B cell (primary cell): ENCODE results near the gene PGPEP1. TPM values are rescaled to one million over a fixed set of nuclear protein-coding genes. Genes with fewer than 3 reads are reported as not detected.

Experiments
- ATAC-seq: fragments of 200-7000 bp; cut with Tn5 transposase; one replicate; pipeline ENCODE4 v1.10.0; 2021; ENCODE audit warnings: low read depth, mild to moderate bottlenecking, moderate number of reproducible peaks, moderate library complexity
- CTCF ChIA-PET: fragments of 350-600 bp; sonication (Branson Sonifier 250); formaldehyde crosslinking; loops from one replicate; lab custom pipeline; 2021; ENCODE audit warnings: antibody characterized with exemption, inconsistent platforms; lab: Charles Lee
- POLR2A ChIA-PET: fragments of 350-600 bp; sonication (Branson Sonifier 250); formaldehyde crosslinking; loops from one replicate; lab custom pipeline; 2021; ENCODE audit warnings: antibody characterized with exemption; lab: Charles Lee
- DNase-seq: peaks from one replicate; pipeline ENCODE4 v3.0.0; 2013
- H2AFZ ChIP-seq: 2 replicates; pipeline ENCODE4 v1.6.1; 2012; ENCODE audit warnings: mild to moderate bottlenecking, low read depth, low read length; ENCODE audit not compliant: insufficient read depth, poor library complexity, severe bottlenecking
- H3K27ac ChIP-seq, 2 donors: 1 replicate in 1 of 2; 2 replicates in 1 of 2; pipeline ENCODE4 v1.5.1; 2012 to 2013; ENCODE audit warnings: low read length in 2 of 2, mild to moderate bottlenecking in 2 of 2, moderate library complexity in 1 of 2
- H3K27me3 ChIP-seq, 4 experiments: fragments of 200-600 bp in 1 of 4; sonication (generic) in 1 of 4; replicated peaks in 1 of 4; 1 replicate in 2 of 4; 2 replicates in 2 of 4; pipeline versions ENCODE4 v1.6.1 to v1.7.0; 2013 to 2016; ENCODE audit warnings: low read length in 3 of 4, mild to moderate bottlenecking in 2 of 4, mixed read lengths in 1 of 4, moderate library complexity in 1 of 4; ENCODE audit not compliant: insufficient read depth in 4 of 4, control insufficient read depth in 3 of 4; ENCODE audit errors: control extremely low read depth in 1 of 4
- H3K36me3 ChIP-seq, 2 experiments: replicated peaks in 1 of 2; 1 replicate in 1 of 2; 2 replicates in 1 of 2; pipeline versions ENCODE4 v1.6.1 to v1.7.1; 2013; ENCODE audit warnings: low read length in 1 of 2; ENCODE audit not compliant: insufficient read depth in 2 of 2, control insufficient read depth in 1 of 2; ENCODE audit errors: control extremely low read depth in 1 of 2, extremely low read depth in 1 of 2
- H3K4me1 ChIP-seq, 2 donors: fragments of 200-600 bp in 1 of 2; sonication (generic) in 1 of 2; 1 replicate in 1 of 2; 2 replicates in 1 of 2; pipeline versions ENCODE4 v1.5.1 to v1.6.1; 2013 to 2017; ENCODE audit warnings: low read length in 2 of 2; ENCODE audit not compliant: control insufficient read depth in 2 of 2, insufficient read depth in 2 of 2
- H3K4me2 ChIP-seq: replicated peaks from 2 replicates; pipeline ENCODE3; 2012; ENCODE audit warnings: mild to moderate bottlenecking, low read depth, low read length; ENCODE audit not compliant: poor library complexity, severe bottlenecking
- H3K4me3 ChIP-seq, 5 experiments: fragments of 200-600 bp in 1 of 5; sonication (generic) in 1 of 5; 1 replicate in 3 of 5; 2 replicates in 2 of 5; pipeline versions ENCODE4 v1.5.1 to v1.7.0; 2011 to 2016; ENCODE audit warnings: low read length in 4 of 5, mild to moderate bottlenecking in 4 of 5, low read depth in 2 of 5, control low read depth in 1 of 5, moderate library complexity in 1 of 5; ENCODE audit not compliant: insufficient read depth in 1 of 5; ENCODE audit errors: control extremely low read depth in 1 of 5, extremely low read depth in 1 of 5
- H3K79me2 ChIP-seq: fragments of 200-600 bp; sonication (generic); one replicate; pipeline ENCODE4 v1.6.0; 2016; ENCODE audit warnings: low read length; ENCODE audit not compliant: control insufficient read depth, insufficient read depth
- H3K9ac ChIP-seq: fragments of 200-600 bp; sonication (generic); 2 replicates; pipeline ENCODE4 v1.6.1; 2017; ENCODE audit warnings: mild to moderate bottlenecking, low read length, moderate library complexity
- H3K9me3 ChIP-seq, 3 donors: one replicate each; pipeline versions ENCODE4 v1.6.1 to v1.7.1; 2013; ENCODE audit warnings: low read length in 2 of 3; ENCODE audit not compliant: control insufficient read depth in 2 of 3, insufficient read depth in 1 of 3; ENCODE audit errors: control extremely low read depth in 1 of 3
- H4K20me1 ChIP-seq: 2 replicates; pipeline ENCODE4 v1.6.0; 2012; ENCODE audit warnings: mild to moderate bottlenecking, low read length; ENCODE audit not compliant: insufficient read depth, control insufficient read depth, poor library complexity, severe bottlenecking
- H3K27ac Mint-ChIP-seq: one replicate; pipeline ENCODE4 v1.8.0; 2021; ENCODE audit warnings: mixed read lengths
- H3K27me3 Mint-ChIP-seq: one replicate; pipeline ENCODE4 v1.8.0; 2021; ENCODE audit warnings: mixed read lengths
- H3K4me1 Mint-ChIP-seq: one replicate; pipeline ENCODE4 v1.8.0; 2021; ENCODE audit warnings: mixed read lengths
- H3K4me3 Mint-ChIP-seq: one replicate; pipeline ENCODE4 v1.8.0; 2021; ENCODE audit warnings: mixed read lengths
- H3K9me3 Mint-ChIP-seq: one replicate; pipeline ENCODE4 v1.8.0; 2022; ENCODE audit warnings: mixed read lengths; ENCODE audit not compliant: insufficient read depth
- EZH2 ChIP-seq: IDR thresholded peaks from 2 replicates; pipeline ENCODE4 v1.6.1; 2012; ENCODE audit warnings: borderline replicate concordance, low read depth, mild to moderate bottlenecking, moderate library complexity, low read length; ENCODE audit not compliant: insufficient read depth, poor library complexity, severe bottlenecking
- WGBS: methylation state at CpG from one replicate; pipeline ENCODE4 v1.1.5; 2013; ENCODE audit warnings: missing lambda C conversion rate; ENCODE audit not compliant: insufficient coverage; 5-methylcytosine and 5-hydroxymethylcytosine counted together
- intact Hi-C: fragments of 100-400 bp; cut with micrococcal nuclease; formaldehyde crosslinking; loops from one replicate; pipeline ENCODE4 v1.10.0; 2022
- polyA plus RNA-seq: library from polyadenylated mRNA; depleted of rRNA; stranded (reverse); fragments of >200 nt; gene quantifications from 2 replicates; pipeline ENCODE4 v1.2.3, GENCODE V29; 2012
- total RNA-seq, 2 donors: library from RNA; stranded (reverse); fragments of 120-200 nt in 1 of 2; gene quantifications; 1 replicate in 1 of 2; 2 replicates in 1 of 2; pipeline versions ENCODE4 v1.2.3 to v1.2.4, GENCODE V29; 2013 to 2022
- TF ChIP-seq, protein P1 (sequence below): fragments of 200-600 bp; IDR thresholded peaks from one replicate; pipeline ENCODE4 v1.8.0; 2022; ENCODE audit warnings: antibody characterized with exemption, mild to moderate bottlenecking

Gene PGPEP1
- total and polyA plus RNA-seq, 2 donors (not counting 1 experiment from before 2014, with no cell fraction given): 17.6 to 20.9 TPM

- Histone ChIP-seq H3K79me2 (peaks cover 5% of the 10 kb centered on the region), H3K27me3 (no peaks in the 10 kb centered on the region), H2AFZ (peak overlapping the region; percentile 44), H3K36me3 (no peaks in the 10 kb centered on the region), H3K9me3 (no peaks in the 10 kb centered on the region), H3K4me2 (peak overlapping the region; percentile 99), H3K4me1 (peaks cover 48 to 68% of the 10 kb centered on the region in 2 donors), H3K9ac (peak overlapping the region; percentile 100), H3K4me3 (peak overlapping the region; percentile 48 to 99 (median 90)), H4K20me1 (no peaks in the 10 kb centered on the region), H3K27ac (peak overlapping the region; percentile 100)
- ChIA-PET CTCF (interaction anchor here (0.6 to 6.5 kb wide), 10 partner anchors 10 to 37 kb away, joined by 3 to 138 read pairs (median 5); partner anchors contain the start of genes JUND and LSM4), POLR2A (interaction anchor here (0.7 to 6.6 kb wide), 16 partner anchors 12 to 391 kb away, joined by 3 to 318 read pairs (median 4); partner anchors contain the start of genes CRTC1, JUND and LSM4)
- Mint-ChIP-seq H3K9me3 (no peaks in the 10 kb centered on the region), H3K27me3 (no peaks in the 10 kb centered on the region), H3K4me1 (peaks cover 60% of the 10 kb centered on the region), H3K4me3 (peak overlapping the region; percentile 82), H3K27ac (peak overlapping the region; percentile 93)
- 1% methylated on average over 64 of the region's 75 CpGs for WGBS
- TF ChIP-seq, protein P1, sequence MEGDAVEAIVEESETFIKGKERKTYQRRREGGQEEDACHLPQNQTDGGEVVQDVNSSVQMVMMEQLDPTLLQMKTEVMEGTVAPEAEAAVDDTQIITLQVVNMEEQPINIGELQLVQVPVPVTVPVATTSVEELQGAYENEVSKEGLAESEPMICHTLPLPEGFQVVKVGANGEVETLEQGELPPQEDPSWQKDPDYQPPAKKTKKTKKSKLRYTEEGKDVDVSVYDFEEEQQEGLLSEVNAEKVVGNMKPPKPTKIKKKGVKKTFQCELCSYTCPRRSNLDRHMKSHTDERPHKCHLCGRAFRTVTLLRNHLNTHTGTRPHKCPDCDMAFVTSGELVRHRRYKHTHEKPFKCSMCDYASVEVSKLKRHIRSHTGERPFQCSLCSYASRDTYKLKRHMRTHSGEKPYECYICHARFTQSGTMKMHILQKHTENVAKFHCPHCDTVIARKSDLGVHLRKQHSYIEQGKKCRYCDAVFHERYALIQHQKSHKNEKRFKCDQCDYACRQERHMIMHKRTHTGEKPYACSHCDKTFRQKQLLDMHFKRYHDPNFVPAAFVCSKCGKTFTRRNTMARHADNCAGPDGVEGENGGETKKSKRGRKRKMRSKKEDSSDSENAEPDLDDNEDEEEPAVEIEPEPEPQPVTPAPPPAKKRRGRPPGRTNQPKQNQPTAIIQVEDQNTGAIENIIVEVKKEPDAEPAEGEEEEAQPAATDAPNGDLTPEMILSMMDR: no peak
- ATAC-seq: peak; percentile 58
- intact Hi-C loops: loop anchor here (5.0 kb wide), 1 partner anchor 270 kb away; no protein-coding TSS in a partner anchor
- peak; percentile 95 for DNase-seq
Observed at GRCh38 chr19:18291590-18292461, 48.6 kb upstream of the PGPEP1 start.

DNA sequence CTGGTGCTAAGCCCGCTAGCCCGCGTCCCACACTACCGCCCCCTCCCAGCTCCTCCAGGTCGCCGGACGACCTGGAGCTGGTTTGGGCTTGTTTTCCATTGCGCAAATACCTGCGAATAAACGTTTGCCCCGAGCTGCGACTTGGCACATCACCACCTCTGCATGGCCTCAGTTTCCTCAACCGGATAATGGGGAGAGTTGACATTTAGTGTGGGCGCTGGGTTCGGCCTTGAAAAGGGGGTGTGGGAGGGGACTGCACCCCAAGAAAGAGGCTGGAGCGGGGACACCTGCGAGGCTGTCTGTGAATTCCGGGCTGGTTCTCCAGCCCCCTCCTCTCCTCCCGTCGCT, 48.0 kb upstream of the PGPEP1 start:
- TF ChIP-seq, protein P1: no peak
- no peak for TF ChIP-seq EZH2
- H3K4me3 ChIP-seq: peak overlapping the region; percentile 48 to 99 (median 90)
- H3K27ac ChIP-seq: peak overlapping the region; percentile 100
- ChIA-PET CTCF (interaction anchor here (0.6 to 6.5 kb wide), 10 partner anchors 9 to 36 kb away, joined by 3 to 138 read pairs (median 5); partner anchors contain the start of genes JUND and LSM4), POLR2A (interaction anchor here (0.6 to 6.6 kb wide), 19 partner anchors 11 to 1158 kb away, joined by 3 to 318 read pairs (median 6); partner anchors contain the start of genes JUND, LSM4 and PLVAP)
- H3K27me3 ChIP-seq: no peaks in the 10 kb centered on the region
- no peaks in the 10 kb centered on the region for H3K36me3 ChIP-seq
- Mint-ChIP-seq H3K4me3 (peak overlapping the region; percentile 82), H3K9me3 (no peaks in the 10 kb centered on the region), H3K4me1 (peaks cover 60% of the 10 kb centered on the region), H3K27me3 (no peaks in the 10 kb centered on the region), H3K27ac (peak overlapping the region; percentile 93)
- H2AFZ ChIP-seq: peak overlapping the region; percentile 42
- DNase-seq: no peak
- peak overlapping the region; percentile 99 for H3K4me2 ChIP-seq
- intact Hi-C loops: loop anchor here (5.0 kb wide), 1 partner anchor 270 kb away; no protein-coding TSS in a partner anchor
- H4K20me1 ChIP-seq: no peaks in the 10 kb centered on the region
- H3K9me3 ChIP-seq: no peaks in the 10 kb centered on the region
- peaks cover 5% of the 10 kb centered on the region for H3K79me2 ChIP-seq
- ATAC-seq: no peak
- peaks cover 48 to 68% of the 10 kb centered on the region in 2 donors for H3K4me1 ChIP-seq
- peak overlapping the region; percentile 100 for H3K9ac ChIP-seq
- under 1% methylated on average over 13 of the region's 20 CpGs for WGBS
